ENCODE results near the gene KDM4B.

GRCh38 chr19:5157186-5157585, 188.3 kb downstream of the KDM4B start:
- no peak for TF ChIP-seq CTCF (IDR thresholded peaks at IDR 0.05)
- no peak for TF ChIP-seq POLR2A (IDR thresholded peaks at IDR 0.05)
- TF ChIP-seq EP300 (IDR thresholded peaks at IDR 0.05), result no peak
